Metanephros (tissue), 1 donor: ENCODE measurements around the gene ERMARD. TPM values are rescaled to one million over a fixed set of nuclear protein-coding genes. Genes with fewer than 3 reads are reported as not detected.

ENCODE experiments used
- total RNA-seq: library from RNA; depleted of rRNA; stranded (reverse); fragments of >200 nt; gene quantifications from one replicate; pipeline ENCODE4 v1.2.3, GENCODE V29; 2014

ERMARD gene
- total RNA-seq = 28.4 TPM

DNA sequence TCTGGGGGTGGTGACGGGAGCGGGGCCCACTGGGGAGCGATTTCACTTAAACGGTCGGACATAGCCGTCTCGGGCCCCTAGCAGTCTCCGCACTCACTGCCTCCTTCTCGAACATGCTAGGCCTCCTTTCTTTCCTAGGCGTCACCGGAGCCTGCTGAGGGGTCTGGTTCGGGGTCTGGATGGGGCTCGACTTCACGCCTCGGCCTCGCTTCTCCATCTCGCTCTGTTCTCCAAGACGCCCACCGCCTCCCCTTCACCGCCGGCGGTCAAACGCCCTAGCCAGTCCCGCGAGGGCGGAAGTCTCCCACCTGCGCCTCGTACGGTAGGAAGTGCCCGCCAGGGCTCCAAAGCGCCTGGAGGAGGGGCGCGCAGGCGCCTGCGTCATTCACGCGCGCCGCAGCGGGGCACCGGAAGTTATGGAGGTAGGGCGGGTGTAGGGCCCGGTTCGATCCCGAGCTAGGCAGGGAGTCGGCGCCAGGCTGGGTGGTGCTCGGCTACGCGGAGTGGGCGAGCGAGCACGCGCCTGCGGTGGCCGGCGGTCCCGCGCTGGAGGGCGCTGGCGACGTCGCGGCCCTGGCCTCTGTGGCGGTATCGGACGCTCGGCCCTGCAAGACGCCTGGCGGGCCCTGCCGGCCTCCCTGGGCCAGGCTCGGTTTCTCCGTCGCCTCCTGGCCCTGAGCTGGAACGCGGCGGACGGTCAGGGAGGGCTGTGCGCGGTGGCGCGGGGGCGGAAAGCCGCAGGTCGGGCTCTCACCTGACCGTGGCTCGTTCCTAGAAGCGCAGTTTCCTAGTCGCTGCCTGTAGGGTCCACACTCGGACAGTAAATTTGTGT, at the start of gene ERMARD, which contains the start of gene DYNLT2:
Gene ERMARD (plus strand): TSS at position 381 of the 832 bp plus-strand sequence. CDS start 36 bp downstream, at position 417.
Gene DYNLT2 (minus strand): TSS at position 331 of the 832 bp plus-strand sequence. CDS start 114 bp downstream, at position 217.

DNA sequence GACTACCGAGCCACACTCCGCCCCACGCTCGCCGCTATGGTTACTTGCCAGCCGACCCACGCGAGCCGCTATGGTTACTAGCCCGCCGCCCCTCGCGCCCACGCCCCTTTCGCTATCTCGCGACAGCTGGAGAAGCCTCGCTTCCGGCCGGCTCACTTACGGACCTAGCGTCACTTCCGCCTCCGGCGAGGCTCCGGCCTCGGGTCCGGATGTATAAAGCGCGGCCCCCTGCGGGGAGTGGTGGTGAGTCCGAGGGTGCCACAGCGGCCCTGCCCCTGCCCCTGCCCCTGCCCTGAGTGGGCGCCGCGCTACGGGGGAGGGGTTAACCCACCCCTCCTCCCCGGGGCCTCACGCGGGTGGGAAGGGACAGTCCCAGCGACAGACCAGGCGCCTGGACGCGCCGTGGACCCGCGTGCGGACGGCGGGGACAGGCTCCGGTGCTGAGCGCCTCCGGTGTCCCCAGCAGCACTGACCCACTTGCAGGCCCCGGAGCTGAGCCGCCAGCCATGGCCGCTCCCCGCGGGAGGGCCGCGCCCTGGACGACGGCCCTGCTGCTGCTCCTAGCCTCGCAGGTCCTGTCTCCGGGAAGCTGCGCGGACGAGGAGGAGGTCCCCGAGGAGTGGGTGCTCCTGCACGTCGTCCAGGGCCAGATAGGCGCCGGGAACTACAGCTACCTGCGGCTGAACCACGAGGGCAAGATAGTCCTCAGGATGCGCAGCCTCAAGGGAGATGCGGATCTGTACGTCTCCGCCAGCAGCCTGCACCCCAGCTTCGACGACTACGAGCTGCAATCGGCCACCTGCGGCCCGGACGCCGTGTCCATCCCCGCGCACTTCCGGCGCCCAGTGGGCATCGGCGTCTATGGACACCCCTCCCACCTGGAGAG, 49.2 kb upstream of the ERMARD start, which contains the start of the genes C6orf120 and WDR27:
Gene C6orf120 (plus strand): TSS at position 173 of the 886 bp plus-strand sequence. CDS start 334 bp downstream, at position 507.
Gene WDR27 (minus strand): TSS at position 76 of the 886 bp plus-strand sequence. CDS start 13,024 bp downstream, outside the sequence.

DNA sequence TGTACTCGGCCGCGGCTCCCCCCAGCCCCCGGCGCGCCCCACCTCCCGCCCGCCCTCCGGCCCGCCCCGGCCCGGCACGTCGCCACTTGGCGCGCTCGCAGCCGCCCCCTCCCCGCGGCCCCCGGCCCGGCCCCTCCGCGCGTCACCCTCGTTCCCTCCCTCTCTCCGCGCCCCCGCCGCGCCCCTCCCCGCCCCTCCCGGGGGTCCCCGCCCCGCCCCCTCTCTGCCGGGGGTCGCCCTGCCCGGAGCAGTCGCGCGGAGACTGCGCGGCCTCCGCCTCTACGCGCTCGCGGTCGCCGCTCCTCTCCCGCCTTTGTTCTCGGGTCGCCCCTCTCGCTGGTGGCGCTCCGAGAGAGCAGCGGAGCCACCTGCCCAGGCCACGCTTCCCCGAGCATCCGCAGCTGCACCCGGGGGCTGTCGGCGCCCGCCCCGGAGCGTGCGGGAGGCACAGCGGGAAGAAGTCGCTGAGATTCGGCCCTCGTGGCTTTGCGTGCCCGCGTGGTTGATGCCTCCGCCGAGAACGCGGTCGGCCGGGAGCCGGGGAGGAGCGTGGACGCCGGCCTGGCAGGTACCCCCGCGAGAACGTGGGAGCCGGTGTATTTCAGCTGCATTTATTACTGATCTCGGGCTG, 26.8 kb upstream of the ERMARD start, which contains the start of gene PHF10:
Gene PHF10 (minus strand): TSS at position 7 of the 631 bp plus-strand sequence. CDS start 569 bp downstream, outside the sequence.

Other genes with a start within 250 kb of the ERMARD start
- gene WDR27, start 49.6 kb upstream of the ERMARD start, total RNA-seq = 71.9 TPM
- gene C6orf120, start 49.5 kb upstream of the ERMARD start, total RNA-seq = 37.2 TPM
- 43.2 TPM for gene PHF10, start 27.1 kb upstream of the ERMARD start, total RNA-seq
- gene DYNLT2, start 50 bp upstream of the ERMARD start, total RNA-seq = 3.3 TPM